Endothelial cell of umbilical vein (primary cell): Measurements from ENCODE around the gene FUCA2. TPM values are rescaled to one million over a fixed set of nuclear protein-coding genes. Genes with fewer than 3 reads are reported as not detected.

Source experiments
- BruUV-seq: library from RNA; stranded (reverse); fragments of 400-500 nt; replicated peaks from 2 replicates; lab custom pipeline; 2021; lab: Mats Ljungman, UMichigan
- CTCF ChIA-PET: fragments of 300-600, 350-600 bp; sonication (Branson Sonifier 250); formaldehyde crosslinking; loops from one replicate; lab custom pipeline; 2021; ENCODE audit warnings: antibody characterized with exemption, inconsistent platforms; lab: Charles Lee
- POLR2A ChIA-PET: fragments of 300-600, 350-600 bp; sonication (Branson Sonifier 250); formaldehyde crosslinking; loops from one replicate; lab custom pipeline; 2021; ENCODE audit warnings: antibody characterized with exemption, inconsistent platforms; lab: Charles Lee
- DNase-seq: peaks from one replicate; pipeline ENCODE4 v3.0.0-alpha.2; 2011; ENCODE audit warnings: low read depth, low spot score
- FAIRE-seq: peaks from 2 replicates; lab custom pipeline; 2011; peaks lifted over from hg19 to GRCh38; lab: Jason Lieb, UNC
- H2AFZ ChIP-seq: 2 replicates; pipeline ENCODE4 v1.6.0; 2012; ENCODE audit warnings: low read depth, low read length, control low read depth, inconsistent platforms
- H3K27ac ChIP-seq: 2 replicates; pipeline ENCODE4 v1.5.1; 2011; ENCODE audit warnings: low read depth, mild to moderate bottlenecking, control low read depth, low read length, moderate library complexity; ENCODE audit not compliant: insufficient read depth
- H3K27me3 ChIP-seq, 2 experiments: 2 replicates each; pipeline versions ENCODE4 v1.6.0 to v1.6.1; 2011; ENCODE audit warnings: low read length in 2 of 2, mixed read lengths in 1 of 2; ENCODE audit not compliant: control insufficient read depth in 2 of 2, insufficient read depth in 2 of 2
- H3K36me3 ChIP-seq, 2 experiments: 2 replicates in 1 of 2; 3 replicates in 1 of 2; pipeline ENCODE4 v1.5.1; 2011; ENCODE audit warnings: low read length in 2 of 2, mild to moderate bottlenecking in 1 of 2, moderate library complexity in 1 of 2; ENCODE audit not compliant: control insufficient read depth in 2 of 2, insufficient read depth in 2 of 2; ENCODE audit errors: extremely low read depth in 1 of 2
- H3K4me1 ChIP-seq: 3 replicates; pipeline ENCODE4 v1.5.1; 2011; ENCODE audit warnings: mild to moderate bottlenecking, low read length; ENCODE audit not compliant: control insufficient read depth, insufficient read depth; ENCODE audit errors: extremely low read depth
- H3K4me2 ChIP-seq: 2 replicates; pipeline ENCODE4 v1.6.1; 2011; ENCODE audit warnings: low read length, control low read depth, mixed read lengths; ENCODE audit not compliant: insufficient read depth
- H3K4me3 ChIP-seq, 3 experiments: fragments of 200-600 bp in 1 of 3; sonication (generic), shearing (Covaris generic) in 1 of 3; replicated peaks in 1 of 3; 2 replicates each; pipeline ENCODE4 v1.5.1; 2011 to 2016; ENCODE audit warnings: control low read depth in 3 of 3, low read length in 3 of 3, mild to moderate bottlenecking in 2 of 3, inconsistent platforms in 1 of 3, low read depth in 1 of 3, moderate library complexity in 1 of 3; ENCODE audit not compliant: insufficient read depth in 1 of 3
- H3K79me2 ChIP-seq: 2 replicates; pipeline ENCODE4 v1.6.0; 2012; ENCODE audit warnings: low read length, inconsistent platforms; ENCODE audit not compliant: control insufficient read depth, insufficient read depth
- H3K9ac ChIP-seq: replicated peaks from 2 replicates; pipeline ENCODE3; 2011; ENCODE audit warnings: low read length, control low read depth; ENCODE audit not compliant: insufficient read depth; ENCODE audit errors: extremely low read depth
- H3K9me1 ChIP-seq: replicated peaks from 3 replicates; pipeline ENCODE4 v1.6.0; 2011; ENCODE audit warnings: mild to moderate bottlenecking, low read length; ENCODE audit not compliant: control insufficient read depth, insufficient read depth; ENCODE audit errors: extremely low read depth
- H3K9me3 ChIP-seq: replicated peaks from 2 replicates; pipeline ENCODE4 v1.5.1; 2012; ENCODE audit warnings: low read length, inconsistent platforms; ENCODE audit not compliant: control insufficient read depth, insufficient read depth
- H4K20me1 ChIP-seq: replicated peaks from 2 replicates; pipeline ENCODE3; 2011; ENCODE audit warnings: mild to moderate bottlenecking, low read length; ENCODE audit not compliant: control insufficient read depth, insufficient read depth; ENCODE audit errors: extremely low read depth
- EZH2 ChIP-seq: IDR thresholded peaks from 2 replicates; pipeline ENCODE4 v1.6.1; 2012; ENCODE audit warnings: borderline replicate concordance, low read depth, mild to moderate bottlenecking, moderate library complexity, low read length, inconsistent platforms; ENCODE audit not compliant: severe bottlenecking
- FOS ChIP-seq: IDR thresholded peaks from 2 replicates; pipeline ENCODE4 v1.6.1; 2011; ENCODE audit warnings: mild to moderate bottlenecking, low read length, moderate library complexity, borderline replicate concordance; ENCODE audit not compliant: insufficient read depth
- GATA2 ChIP-seq: IDR thresholded peaks from 2 replicates; pipeline ENCODE4 v1.7.0; 2011; ENCODE audit warnings: low read depth, mild to moderate bottlenecking, moderate library complexity, mixed read lengths, low read length; ENCODE audit not compliant: insufficient read length, insufficient read depth
- JUN ChIP-seq: IDR thresholded peaks from 2 replicates; pipeline ENCODE4 v1.6.1; 2011; ENCODE audit warnings: borderline replicate concordance, low read depth; ENCODE audit not compliant: insufficient read length, insufficient read depth
- MYC ChIP-seq: IDR thresholded peaks from one replicate; pipeline ENCODE4 v1.6.1; 2011; ENCODE audit warnings: mild to moderate bottlenecking, low read depth, low read length
- POLR2A ChIP-seq: IDR thresholded peaks from 2 replicates; pipeline ENCODE4 v1.6.1; 2012; ENCODE audit warnings: low read depth, mild to moderate bottlenecking, control low read depth, low read length
- POLR2AphosphoS5 ChIP-seq: IDR thresholded peaks from 2 replicates; pipeline ENCODE4 v1.6.1; 2012; ENCODE audit warnings: low read depth, mild to moderate bottlenecking, control low read depth, low read length, moderate library complexity; ENCODE audit not compliant: insufficient read depth
- dilution Hi-C: fragments of 300-500 bp; cut with MboI; formaldehyde crosslinking; loops from one replicate; pipeline ENCODE4 v1.15.0; 2019; ENCODE audit warnings: low sequenced_read_pairs; ENCODE audit not compliant: extremely low pct_ligation_motif_present
- intact Hi-C: fragments of 100-400 bp; cut with micrococcal nuclease; formaldehyde crosslinking; loops from one replicate; pipeline ENCODE4 v1.10.0; 2022
- polyA plus RNA-seq, 4 experiments: library from polyadenylated mRNA; depleted of rRNA in 3 of 4; stranded (reverse) in 3 of 4; unstranded in 1 of 4; fragments of >200 nt; gene quantifications; 2 replicates each; pipeline versions ENCODE4 v1.2.1 to v1.2.3, GENCODE V29; 2011 to 2012; ENCODE audit warnings: missing spikeins in 1 of 4
- total RNA-seq: library from RNA; stranded (reverse); gene quantifications from 2 replicates; pipeline ENCODE4 v1.2.3, GENCODE V29; 2021
- TF ChIP-seq, protein P1 (sequence below), 2 donors: IDR thresholded peaks; 1 replicate in 1 of 2; 2 replicates in 1 of 2; pipeline ENCODE4 v1.5.1; 2011; ENCODE audit warnings: low read length in 2 of 2, mild to moderate bottlenecking in 2 of 2, moderate library complexity in 2 of 2, control low read depth in 1 of 2, inconsistent platforms in 1 of 2, low read depth in 1 of 2; ENCODE audit not compliant: insufficient read depth in 1 of 2; ENCODE audit errors: extremely low read depth in 1 of 2
- TF ChIP-seq, protein P2 (sequence below): IDR thresholded peaks from 2 replicates; pipeline ENCODE4 v1.6.1; 2011; ENCODE audit not compliant: insufficient read depth, insufficient read length

The FUCA2 gene
- total and polyA plus RNA-seq, 2 donors (not counting 3 experiments of a cell fraction or from before 2014, with no cell fraction given), result 29.7 to 80.9 TPM

DNA sequence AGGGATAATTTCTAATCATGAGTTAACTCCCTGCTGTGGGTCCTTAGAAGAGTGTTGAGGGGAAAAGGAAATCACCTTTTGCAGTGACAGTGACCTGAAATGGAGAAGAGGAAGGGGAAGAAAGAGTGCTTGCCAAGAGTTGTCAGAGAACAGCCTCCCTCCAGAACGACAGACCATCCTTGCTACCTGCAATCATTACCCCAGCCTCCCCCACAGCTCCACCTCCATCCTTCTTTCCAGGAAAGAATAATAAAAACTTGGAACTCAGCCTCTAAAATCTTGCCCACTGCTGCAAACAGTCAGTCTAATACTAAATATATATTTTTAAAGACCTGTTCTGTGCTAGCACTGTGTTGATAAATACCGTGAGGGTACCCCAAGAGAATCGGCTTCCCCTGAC is 28.7 kb upstream of the FUCA2 start:
- intact Hi-C loops, result no loop called here
- H3K4me1 ChIP-seq, result no peaks in the 10 kb centered on the region
- H3K4me2 ChIP-seq, result no peak overlapping the region
- no peaks in the 10 kb centered on the region for H3K9me3 ChIP-seq
- dilution Hi-C loops, result no loop called here
- no peak overlapping the region for H3K27ac ChIP-seq
- H3K79me2 ChIP-seq, result peaks cover 2% of the 10 kb centered on the region
- ChIA-PET POLR2A (no interaction called here), CTCF (no interaction called here)
- H3K9ac ChIP-seq, result no peak overlapping the region
- H3K9me1 ChIP-seq, result no peaks in the 10 kb centered on the region
- TF ChIP-seq JUN, result no peak
- no peak for TF ChIP-seq MYC
- no peak for TF ChIP-seq POLR2A
- TF ChIP-seq, protein P1, sequence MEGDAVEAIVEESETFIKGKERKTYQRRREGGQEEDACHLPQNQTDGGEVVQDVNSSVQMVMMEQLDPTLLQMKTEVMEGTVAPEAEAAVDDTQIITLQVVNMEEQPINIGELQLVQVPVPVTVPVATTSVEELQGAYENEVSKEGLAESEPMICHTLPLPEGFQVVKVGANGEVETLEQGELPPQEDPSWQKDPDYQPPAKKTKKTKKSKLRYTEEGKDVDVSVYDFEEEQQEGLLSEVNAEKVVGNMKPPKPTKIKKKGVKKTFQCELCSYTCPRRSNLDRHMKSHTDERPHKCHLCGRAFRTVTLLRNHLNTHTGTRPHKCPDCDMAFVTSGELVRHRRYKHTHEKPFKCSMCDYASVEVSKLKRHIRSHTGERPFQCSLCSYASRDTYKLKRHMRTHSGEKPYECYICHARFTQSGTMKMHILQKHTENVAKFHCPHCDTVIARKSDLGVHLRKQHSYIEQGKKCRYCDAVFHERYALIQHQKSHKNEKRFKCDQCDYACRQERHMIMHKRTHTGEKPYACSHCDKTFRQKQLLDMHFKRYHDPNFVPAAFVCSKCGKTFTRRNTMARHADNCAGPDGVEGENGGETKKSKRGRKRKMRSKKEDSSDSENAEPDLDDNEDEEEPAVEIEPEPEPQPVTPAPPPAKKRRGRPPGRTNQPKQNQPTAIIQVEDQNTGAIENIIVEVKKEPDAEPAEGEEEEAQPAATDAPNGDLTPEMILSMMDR (IDR thresholded peaks at IDR 0.05; ENCODE audit: extremely low read depth in 1 of 2, insufficient read depth in 1 of 2, low read depth in 1 of 2, low read length in 2 of 2), result no peak
- TF ChIP-seq FOS, result no peak
- TF ChIP-seq, protein P2, sequence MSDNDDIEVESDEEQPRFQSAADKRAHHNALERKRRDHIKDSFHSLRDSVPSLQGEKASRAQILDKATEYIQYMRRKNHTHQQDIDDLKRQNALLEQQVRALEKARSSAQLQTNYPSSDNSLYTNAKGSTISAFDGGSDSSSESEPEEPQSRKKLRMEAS, result no peak
- TF ChIP-seq EZH2, result no peak
- no peak for TF ChIP-seq GATA2
- no peak for TF ChIP-seq POLR2AphosphoS5
- no peaks in the 10 kb centered on the region for H3K36me3 ChIP-seq
- no peak overlapping the region for H3K4me3 ChIP-seq
- no TSS peak for BruUV-seq
- no peaks in the 10 kb centered on the region for H4K20me1 ChIP-seq
- DNase-seq, result no peak
- FAIRE-seq, result no peak
- no peak overlapping the region for H2AFZ ChIP-seq
- no peaks in the 10 kb centered on the region for H3K27me3 ChIP-seq
